H9 (cell line): ENCODE results near the gene SEMA5A. TPM values are rescaled to one million over a fixed set of nuclear protein-coding genes. Genes with fewer than 3 reads are reported as not detected.

ENCODE experiments used
- DNase-seq: peaks from one replicate; pipeline ENCODE4 v3.0.0-alpha.2; 2017
- H2AFZ ChIP-seq: one replicate; pipeline ENCODE4 v1.6.1; 2013; ENCODE audit warnings: mild to moderate bottlenecking, low read length, control low read depth, moderate library complexity
- H2AK5ac ChIP-seq: 2 replicates; pipeline ENCODE4 v1.6.1; 2013; ENCODE audit warnings: low read length, control low read depth, mixed read lengths; ENCODE audit not compliant: insufficient read length
- H2BK120ac ChIP-seq: one replicate; pipeline ENCODE4 v1.6.1; 2013; ENCODE audit warnings: low read depth, mild to moderate bottlenecking, low read length, control low read depth, inconsistent platforms; ENCODE audit not compliant: poor library complexity, severe bottlenecking
- H2BK12ac ChIP-seq: 2 replicates; pipeline ENCODE4 v1.6.1; 2013; ENCODE audit warnings: low read length, control low read depth, mixed read lengths, low read depth; ENCODE audit not compliant: insufficient read length
- H2BK15ac ChIP-seq: 2 replicates; pipeline ENCODE4 v1.6.1; 2013; ENCODE audit warnings: low read depth, low read length, control low read depth
- H2BK20ac ChIP-seq: one replicate; pipeline ENCODE4 v1.6.1; 2013; ENCODE audit warnings: low read depth, mild to moderate bottlenecking, low read length, control low read depth, inconsistent platforms; ENCODE audit not compliant: poor library complexity, severe bottlenecking
- H2BK5ac ChIP-seq: 2 replicates; pipeline ENCODE4 v1.6.1; 2013; ENCODE audit warnings: low read length, control low read depth, mixed read lengths; ENCODE audit not compliant: insufficient read length
- H3K14ac ChIP-seq: 2 replicates; pipeline ENCODE4 v1.6.1; 2013; ENCODE audit warnings: low read length, control low read depth; ENCODE audit not compliant: insufficient read depth
- H3K18ac ChIP-seq: 2 replicates; pipeline ENCODE4 v1.6.1; 2013; ENCODE audit warnings: low read depth, mild to moderate bottlenecking, mixed read lengths, low read length, control low read depth; ENCODE audit not compliant: insufficient read length
- H3K23ac ChIP-seq: 2 replicates; pipeline ENCODE4 v1.6.1; 2013; ENCODE audit warnings: low read length, control low read depth, mixed read lengths, low read depth; ENCODE audit not compliant: insufficient read length
- H3K23me2 ChIP-seq: 2 replicates; pipeline ENCODE4 v1.6.1; 2013; ENCODE audit warnings: low read depth, mild to moderate bottlenecking, mixed read lengths, low read length, control low read depth; ENCODE audit not compliant: insufficient read length, poor library complexity, severe bottlenecking
- H3K27ac ChIP-seq: 2 replicates; pipeline ENCODE4 v1.5.1; 2013; ENCODE audit warnings: low read length, control low read depth, mixed read lengths, low read depth; ENCODE audit not compliant: insufficient read length
- H3K27me3 ChIP-seq: 2 replicates; pipeline ENCODE4 v1.6.1; 2013; ENCODE audit warnings: low read length, control low read depth, inconsistent platforms; ENCODE audit not compliant: insufficient read depth
- H3K4ac ChIP-seq: 2 replicates; pipeline ENCODE4 v1.6.1; 2013; ENCODE audit warnings: low read depth, mild to moderate bottlenecking, control low read depth, inconsistent platforms, low read length, moderate library complexity
- H3K4me1 ChIP-seq: 2 replicates; pipeline ENCODE4 v1.6.1; 2013; ENCODE audit warnings: low read length, control low read depth, inconsistent platforms; ENCODE audit not compliant: insufficient read depth
- H3K4me2 ChIP-seq: 2 replicates; pipeline ENCODE4 v1.6.1; 2013; ENCODE audit warnings: low read length, control low read depth, mixed read lengths; ENCODE audit not compliant: insufficient read length, insufficient read depth
- H3K56ac ChIP-seq: 2 replicates; pipeline ENCODE4 v1.6.1; 2013; ENCODE audit warnings: low read depth, mild to moderate bottlenecking, mixed read lengths, low read length, control low read depth; ENCODE audit not compliant: insufficient read length
- H3K79me1 ChIP-seq: 2 replicates; pipeline ENCODE4 v1.6.1; 2013; ENCODE audit warnings: low read depth, mild to moderate bottlenecking, moderate library complexity, low read length, control low read depth, inconsistent platforms; ENCODE audit not compliant: insufficient read depth, poor library complexity, severe bottlenecking
- H3K79me2 ChIP-seq: 2 replicates; pipeline ENCODE4 v1.6.1; 2013; ENCODE audit warnings: low read length, control low read depth, inconsistent platforms; ENCODE audit not compliant: insufficient read depth
- H3K9ac ChIP-seq: 2 replicates; pipeline ENCODE4 v1.6.1; 2013; ENCODE audit warnings: low read length, control low read depth, mixed read lengths; ENCODE audit not compliant: insufficient read length; ENCODE audit errors: extremely low read depth
- H3K9me3 ChIP-seq: one replicate; pipeline ENCODE4 v1.6.1; 2013; ENCODE audit warnings: low read depth, low read length, inconsistent platforms; ENCODE audit not compliant: control insufficient read depth
- H3T11ph ChIP-seq: one replicate; pipeline ENCODE4 v1.6.1; 2013; ENCODE audit warnings: mild to moderate bottlenecking, low read length, control low read depth, inconsistent platforms
- H4K20me1 ChIP-seq: one replicate; pipeline ENCODE4 v1.6.1; 2013; ENCODE audit not compliant: control insufficient read depth, insufficient read length, insufficient read depth
- H4K5ac ChIP-seq: 2 replicates; pipeline ENCODE4 v1.6.1; 2013; ENCODE audit warnings: low read depth, mild to moderate bottlenecking, mixed read lengths, low read length, control low read depth; ENCODE audit not compliant: insufficient read length
- H4K8ac ChIP-seq: replicated peaks from 2 replicates; pipeline ENCODE4 v1.6.1; 2013; ENCODE audit warnings: low read length, control low read depth, mixed read lengths, low read depth; ENCODE audit not compliant: insufficient read length
- H4K91ac ChIP-seq: 2 replicates; pipeline ENCODE4 v1.6.1; 2013; ENCODE audit warnings: low read depth, mild to moderate bottlenecking, moderate library complexity, mixed read lengths, low read length, control low read depth; ENCODE audit not compliant: insufficient read length
- H3K27ac Mint-ChIP-seq, 3 experiments: 2 replicates in 2 of 3; 3 replicates in 1 of 3; pipeline ENCODE4 v1.8.0; 2020 to 2021; ENCODE audit warnings: mixed read lengths in 3 of 3, mild to moderate bottlenecking in 1 of 3, moderate library complexity in 1 of 3
- H3K27me3 Mint-ChIP-seq: 2 replicates; pipeline ENCODE4 v1.8.0; 2021; ENCODE audit warnings: low read depth, mild to moderate bottlenecking, moderate library complexity, mixed read lengths
- H3K36me3 Mint-ChIP-seq, 3 experiments: 2 replicates in 2 of 3; 3 replicates in 1 of 3; pipeline ENCODE4 v1.8.0; 2020 to 2021; ENCODE audit warnings: low read depth in 3 of 3, mixed read lengths in 3 of 3; ENCODE audit not compliant: insufficient read depth in 1 of 3
- H3K4me1 Mint-ChIP-seq, 2 experiments: 2 replicates each; pipeline ENCODE4 v1.8.0; 2020; ENCODE audit warnings: mixed read lengths in 2 of 2
- H3K4me3 Mint-ChIP-seq, 2 experiments: 2 replicates in 1 of 2; 3 replicates in 1 of 2; pipeline ENCODE4 v1.8.0; 2020 to 2021; ENCODE audit warnings: mild to moderate bottlenecking in 2 of 2, mixed read lengths in 2 of 2, moderate library complexity in 1 of 2
- H3K9me3 Mint-ChIP-seq, 2 experiments: 2 replicates in 1 of 2; 3 replicates in 1 of 2; pipeline ENCODE4 v1.8.0; 2020; ENCODE audit warnings: mild to moderate bottlenecking in 2 of 2, mixed read lengths in 2 of 2, moderate library complexity in 1 of 2
- CTCF ChIP-seq: fragments of 200-600 bp; sonication (generic); conservative IDR thresholded peaks from 3 replicates; pipeline ENCODE4 v1.8.0; 2021; ENCODE audit warnings: antibody characterized with exemption, mild to moderate bottlenecking
- WGBS: extraction: QIAGEN DNeasy Blood & Tissue Kit; methylation state at CpG from one replicate; pipeline ENCODE4 v1.1.7; 2013; ENCODE audit warnings: missing lambda C conversion rate, low lambda C conversion rate, mixed read lengths; ENCODE audit not compliant: insufficient read length; ENCODE audit errors: extremely low coverage; 5-methylcytosine and 5-hydroxymethylcytosine counted together
- total RNA-seq: library from RNA; stranded (reverse); gene quantifications from 2 replicates; pipeline ENCODE4 v1.2.1, GENCODE V29; 2021

Gene SEMA5A
- total RNA-seq, 1 experiment from 2014 or later, result 4.3 TPM

GRCh38 chr5:9373571-9373970 is 172.3 kb downstream of the SEMA5A start:
- no peak for DNase-seq
- H2AK5ac ChIP-seq, result no peak overlapping the region
- H4K5ac ChIP-seq, result no peak overlapping the region
- no peaks in the 10 kb centered on the region for H4K20me1 ChIP-seq
- no peak overlapping the region for H2BK5ac ChIP-seq
- H3K79me2 ChIP-seq, result no peaks in the 10 kb centered on the region
- H3K4me1 ChIP-seq, result no peaks in the 10 kb centered on the region; the same call in 1 of the 2 replicates
- no peak for TF ChIP-seq CTCF
- no peak overlapping the region for H4K8ac ChIP-seq
- H3K4me3 Mint-ChIP-seq, result no peak overlapping the region
- no peak overlapping the region for H2BK120ac ChIP-seq
- H3K4ac ChIP-seq, result no peak overlapping the region
- no peak overlapping the region for H3T11ph ChIP-seq
- H2BK15ac ChIP-seq, result no peak overlapping the region
- H3K27ac Mint-ChIP-seq, result no peak overlapping the region
- H2BK20ac ChIP-seq, result no peak overlapping the region
- H2BK12ac ChIP-seq, result no peak overlapping the region
- H4K91ac ChIP-seq, result no peak overlapping the region
- no peak overlapping the region for H3K14ac ChIP-seq
- H3K23me2 ChIP-seq, result no peaks in the 10 kb centered on the region
- H3K4me1 Mint-ChIP-seq, result no peaks in the 10 kb centered on the region
- peaks cover 0 to 3% (median 2%) of the 10 kb centered on the region in 3 experiments; a peak in 2 of 7 replicates for H3K36me3 Mint-ChIP-seq
- H3K56ac ChIP-seq, result no peak overlapping the region
- H3K9me3 Mint-ChIP-seq, result no peaks in the 10 kb centered on the region; a peak in 1 of 5 replicates
- H3K23ac ChIP-seq, result no peak overlapping the region
- no peak overlapping the region for H3K9ac ChIP-seq
- no peak overlapping the region for H3K18ac ChIP-seq
- no peaks in the 10 kb centered on the region for H3K27me3 ChIP-seq
- H3K27ac ChIP-seq, result no peak overlapping the region
- H3K9me3 ChIP-seq, result no peaks in the 10 kb centered on the region
- no CpG with 5 or more reads among the region's 2 CpGs for WGBS
- no peaks in the 10 kb centered on the region for H3K79me1 ChIP-seq
- H3K4me2 ChIP-seq, result no peak overlapping the region
- no peaks in the 10 kb centered on the region for H3K27me3 Mint-ChIP-seq
- H2AFZ ChIP-seq, result no peak overlapping the region
